ENCODE measurements around the gene DENND1A. TPM values are rescaled to one million over a fixed set of nuclear protein-coding genes. Genes with fewer than 3 reads are reported as not detected.

The DENND1A gene
- total RNA-seq, 1 experiment from 2014 or later = 19.7 TPM

DNA sequence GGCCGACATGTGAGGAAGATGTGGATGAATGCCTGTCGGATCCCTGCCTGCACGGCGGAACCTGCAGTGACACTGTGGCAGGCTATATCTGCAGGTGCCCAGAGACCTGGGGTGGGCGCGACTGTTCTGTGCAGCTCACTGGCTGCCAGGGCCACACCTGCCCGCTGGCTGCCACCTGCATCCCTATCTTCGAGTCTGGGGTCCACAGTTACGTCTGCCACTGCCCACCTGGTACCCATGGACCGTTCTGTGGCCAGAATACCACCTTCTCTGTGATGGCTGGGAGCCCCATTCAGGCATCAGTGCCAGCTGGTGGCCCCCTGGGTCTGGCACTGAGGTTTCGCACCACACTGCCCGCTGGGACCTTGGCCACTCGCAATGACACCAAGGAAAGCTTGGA, 559.8 kb downstream of the DENND1A start:
- intact Hi-C loops (cut with micrococcal nuclease; ENCODE audit: unreplicated experiment) (no loop called here), in situ Hi-C loops (cut with HindIII; ENCODE audit: low pct_unique_long_range_greater_than_20kb, low sequenced_read_pairs) (no loop called here)
- ATAC-seq = no peak
- POLR2A ChIA-PET = no interaction called here
- Histone ChIP-seq H3K27ac (ENCODE audit: low read length) (no peak overlapping the region), H3K36me3 (ENCODE audit: control insufficient read depth, insufficient read depth, low read length) (no peaks in the 10 kb centered on the region), H3K4me1 (ENCODE audit: control insufficient read depth, insufficient read depth, low read length) (no peaks in the 10 kb centered on the region), H3K27me3 (ENCODE audit: control insufficient read depth, insufficient read depth, low read length) (no peaks in the 10 kb centered on the region), H3K4me3 (ENCODE audit: low read depth in 2 of 2, low read length in 2 of 2) (no peak overlapping the region), H3K9me3 (ENCODE audit: control insufficient read depth, insufficient read depth, low read depth, low read length) (no peaks in the 10 kb centered on the region)
- no TSS peak for BruUV-seq (replicated peaks)
- CTCF ChIA-PET = no interaction called here
- no peak for DNase-seq (ENCODE audit: low read depth, low spot score)
- TF ChIP-seq SIN3A (IDR thresholded peaks at IDR 0.05; ENCODE audit: borderline replicate concordance, insufficient read depth, low read depth, low read length) (no peak), TCF7L2 (IDR thresholded peaks at IDR 0.05; ENCODE audit: low read depth, low read length) (no peak), POLR2AphosphoS5 (IDR thresholded peaks at IDR 0.05; ENCODE audit: low read depth, low read length) (no peak)
- TF ChIP-seq, protein P1, sequence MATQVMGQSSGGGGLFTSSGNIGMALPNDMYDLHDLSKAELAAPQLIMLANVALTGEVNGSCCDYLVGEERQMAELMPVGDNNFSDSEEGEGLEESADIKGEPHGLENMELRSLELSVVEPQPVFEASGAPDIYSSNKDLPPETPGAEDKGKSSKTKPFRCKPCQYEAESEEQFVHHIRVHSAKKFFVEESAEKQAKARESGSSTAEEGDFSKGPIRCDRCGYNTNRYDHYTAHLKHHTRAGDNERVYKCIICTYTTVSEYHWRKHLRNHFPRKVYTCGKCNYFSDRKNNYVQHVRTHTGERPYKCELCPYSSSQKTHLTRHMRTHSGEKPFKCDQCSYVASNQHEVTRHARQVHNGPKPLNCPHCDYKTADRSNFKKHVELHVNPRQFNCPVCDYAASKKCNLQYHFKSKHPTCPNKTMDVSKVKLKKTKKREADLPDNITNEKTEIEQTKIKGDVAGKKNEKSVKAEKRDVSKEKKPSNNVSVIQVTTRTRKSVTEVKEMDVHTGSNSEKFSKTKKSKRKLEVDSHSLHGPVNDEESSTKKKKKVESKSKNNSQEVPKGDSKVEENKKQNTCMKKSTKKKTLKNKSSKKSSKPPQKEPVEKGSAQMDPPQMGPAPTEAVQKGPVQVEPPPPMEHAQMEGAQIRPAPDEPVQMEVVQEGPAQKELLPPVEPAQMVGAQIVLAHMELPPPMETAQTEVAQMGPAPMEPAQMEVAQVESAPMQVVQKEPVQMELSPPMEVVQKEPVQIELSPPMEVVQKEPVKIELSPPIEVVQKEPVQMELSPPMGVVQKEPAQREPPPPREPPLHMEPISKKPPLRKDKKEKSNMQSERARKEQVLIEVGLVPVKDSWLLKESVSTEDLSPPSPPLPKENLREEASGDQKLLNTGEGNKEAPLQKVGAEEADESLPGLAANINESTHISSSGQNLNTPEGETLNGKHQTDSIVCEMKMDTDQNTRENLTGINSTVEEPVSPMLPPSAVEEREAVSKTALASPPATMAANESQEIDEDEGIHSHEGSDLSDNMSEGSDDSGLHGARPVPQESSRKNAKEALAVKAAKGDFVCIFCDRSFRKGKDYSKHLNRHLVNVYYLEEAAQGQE (IDR thresholded peaks at IDR 0.05; ENCODE audit: insufficient read depth in 1 of 2, low read depth in 2 of 2, low read length in 1 of 2) = no peak
- TF ChIP-seq, protein P2, sequence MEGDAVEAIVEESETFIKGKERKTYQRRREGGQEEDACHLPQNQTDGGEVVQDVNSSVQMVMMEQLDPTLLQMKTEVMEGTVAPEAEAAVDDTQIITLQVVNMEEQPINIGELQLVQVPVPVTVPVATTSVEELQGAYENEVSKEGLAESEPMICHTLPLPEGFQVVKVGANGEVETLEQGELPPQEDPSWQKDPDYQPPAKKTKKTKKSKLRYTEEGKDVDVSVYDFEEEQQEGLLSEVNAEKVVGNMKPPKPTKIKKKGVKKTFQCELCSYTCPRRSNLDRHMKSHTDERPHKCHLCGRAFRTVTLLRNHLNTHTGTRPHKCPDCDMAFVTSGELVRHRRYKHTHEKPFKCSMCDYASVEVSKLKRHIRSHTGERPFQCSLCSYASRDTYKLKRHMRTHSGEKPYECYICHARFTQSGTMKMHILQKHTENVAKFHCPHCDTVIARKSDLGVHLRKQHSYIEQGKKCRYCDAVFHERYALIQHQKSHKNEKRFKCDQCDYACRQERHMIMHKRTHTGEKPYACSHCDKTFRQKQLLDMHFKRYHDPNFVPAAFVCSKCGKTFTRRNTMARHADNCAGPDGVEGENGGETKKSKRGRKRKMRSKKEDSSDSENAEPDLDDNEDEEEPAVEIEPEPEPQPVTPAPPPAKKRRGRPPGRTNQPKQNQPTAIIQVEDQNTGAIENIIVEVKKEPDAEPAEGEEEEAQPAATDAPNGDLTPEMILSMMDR (IDR thresholded peaks at IDR 0.05) = no peak

DNA sequence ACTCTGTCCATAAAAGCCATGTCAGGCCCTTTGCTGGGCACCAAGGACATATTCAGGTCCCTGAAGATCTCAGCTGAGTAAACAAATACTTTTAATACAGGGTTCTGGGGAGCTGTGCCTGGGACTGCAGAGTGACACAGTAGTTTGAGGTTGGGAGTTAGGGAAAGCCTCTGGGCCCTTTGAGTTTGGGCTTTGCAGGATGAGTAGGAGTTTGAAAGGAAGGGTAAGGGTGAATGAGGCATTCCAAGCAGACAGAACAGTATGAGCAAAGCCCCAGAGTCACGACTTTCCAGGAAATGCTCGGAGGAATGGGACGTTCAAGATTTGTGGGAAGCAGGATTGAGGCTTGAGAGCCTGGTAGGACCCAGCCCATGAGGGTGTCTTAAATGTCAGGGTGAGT, 560.6 kb downstream of the DENND1A start:
- TF ChIP-seq POLR2AphosphoS5 (IDR thresholded peaks at IDR 0.05; ENCODE audit: low read depth, low read length) = no peak
- TF ChIP-seq, protein P2 (IDR thresholded peaks at IDR 0.05) = no peak
- TF ChIP-seq, protein P1 (IDR thresholded peaks at IDR 0.05; ENCODE audit: insufficient read depth in 1 of 2, low read depth in 2 of 2, low read length in 1 of 2) = no peak
- no peak for TF ChIP-seq SIN3A (IDR thresholded peaks at IDR 0.05; ENCODE audit: borderline replicate concordance, insufficient read depth, low read depth, low read length)
- no peak for TF ChIP-seq TCF7L2 (IDR thresholded peaks at IDR 0.05; ENCODE audit: low read depth, low read length)
- ATAC-seq (no peak), DNase-seq (ENCODE audit: low read depth, low spot score) (no peak)
- H3K36me3 ChIP-seq (ENCODE audit: control insufficient read depth, insufficient read depth, low read length) = no peaks in the 10 kb centered on the region
- no peak overlapping the region for H3K27ac ChIP-seq (ENCODE audit: low read length)
- in situ Hi-C loops (cut with HindIII; ENCODE audit: low pct_unique_long_range_greater_than_20kb, low sequenced_read_pairs) (no loop called here), intact Hi-C loops (cut with micrococcal nuclease; ENCODE audit: unreplicated experiment) (no loop called here)
- CTCF ChIA-PET = no interaction called here
- no peaks in the 10 kb centered on the region for H3K9me3 ChIP-seq (ENCODE audit: control insufficient read depth, insufficient read depth, low read depth, low read length)
- no TSS peak for BruUV-seq (replicated peaks)
- H3K27me3 ChIP-seq (ENCODE audit: control insufficient read depth, insufficient read depth, low read length) = no peaks in the 10 kb centered on the region
- H3K4me1 ChIP-seq (ENCODE audit: control insufficient read depth, insufficient read depth, low read length) = no peaks in the 10 kb centered on the region
- POLR2A ChIA-PET = no interaction called here
- H3K4me3 ChIP-seq (ENCODE audit: low read depth in 2 of 2, low read length in 2 of 2) = no peak overlapping the region
